GM20431 (cell line): Measurements from ENCODE around the gene BCAT1.
"Not testable (repeated sequence)": the region's sequence is repeated elsewhere in the genome, so short reads cannot be mapped to it uniquely, and the experiment has no call there.

Experiments used
- in situ Hi-C: fragments of 300-500 bp; cut with MseI, MboI; formaldehyde crosslinking; loops from one replicate; pipeline ENCODE4 v1.15.0; 2020; ENCODE audit warnings: low sequenced_read_pairs; ENCODE audit not compliant: unreplicated experiment

The BCAT1 gene

GRCh38 chr12:24833513-24833912, 115.4 kb downstream of the BCAT1 start:
- in situ Hi-C loops: no loop called here

GRCh38 chr12:24823808-24824515, 124.9 kb downstream of the BCAT1 start:
- in situ Hi-C loops: no loop called here

GRCh38 chr12:24822121-24822899, 126.6 kb downstream of the BCAT1 start:
- in situ Hi-C loops: no loop called here

- in situ Hi-C loops: no loop called here
Measured at GRCh38 chr12:24821691-24822090, 127.2 kb downstream of the BCAT1 start.

GRCh38 chr12:24820872-24821271, 128.0 kb downstream of the BCAT1 start:
- in situ Hi-C loops: no loop called here

- in situ Hi-C loops: no loop called here
Measured at GRCh38 chr12:24818351-24818750, 130.6 kb downstream of the BCAT1 start.

GRCh38 chr12:24815114-24815423, 133.8 kb downstream of the BCAT1 start:
- in situ Hi-C loops: no loop called here

GRCh38 chr12:24814379-24815113, 134.4 kb downstream of the BCAT1 start:
- in situ Hi-C loops: no loop called here

GRCh38 chr12:24810378-24810777, 138.5 kb downstream of the BCAT1 start:
- in situ Hi-C loops: no loop called here

GRCh38 chr12:24809306-24809705, 139.6 kb downstream of the BCAT1 start:
- in situ Hi-C loops: not testable (repeated sequence)

GRCh38 chr12:24808651-24809050, 140.2 kb downstream of the BCAT1 start:
- in situ Hi-C loops: no loop called here

GRCh38 chr12:24806386-24806785, 142.5 kb downstream of the BCAT1 start:
- in situ Hi-C loops: no loop called here

- in situ Hi-C loops: no loop called here
Measured at GRCh38 chr12:24803430-24804245, 145.3 kb downstream of the BCAT1 start.

- in situ Hi-C loops: loop anchor here (25.0 kb wide), 1 partner anchor 1586 kb away; no protein-coding TSS in a partner anchor
Measured at GRCh38 chr12:24798335-24798734, 150.6 kb downstream of the BCAT1 start.

- in situ Hi-C loops: loop anchor here (25.0 kb wide), 1 partner anchor 1586 kb away; no protein-coding TSS in a partner anchor
Measured at GRCh38 chr12:24797901-24798300, 151.0 kb downstream of the BCAT1 start.

- in situ Hi-C loops: loop anchor here (25.0 kb wide), 1 partner anchor 1585 kb away; no protein-coding TSS in a partner anchor
Measured at GRCh38 chr12:24796876-24797275, 152.0 kb downstream of the BCAT1 start.

GRCh38 chr12:24795699-24796347, 153.1 kb downstream of the BCAT1 start:
- in situ Hi-C loops: loop anchor here (25.0 kb wide), 1 partner anchor 1584 kb away; no protein-coding TSS in a partner anchor

- in situ Hi-C loops: loop anchor here (25.0 kb wide), 1 partner anchor 1579 kb away; no protein-coding TSS in a partner anchor
Measured at GRCh38 chr12:24791622-24792021, 157.3 kb downstream of the BCAT1 start.

GRCh38 chr12:24788886-24789285, 160.0 kb downstream of the BCAT1 start:
- in situ Hi-C loops: loop anchor here (25.0 kb wide), 1 partner anchor 1577 kb away; no protein-coding TSS in a partner anchor
